ENCODE measurements around the gene BRPF3.
A peak's percentile ranks its signal among the peaks of the same experiment; 100 is the strongest.

BRPF3 gene

DNA sequence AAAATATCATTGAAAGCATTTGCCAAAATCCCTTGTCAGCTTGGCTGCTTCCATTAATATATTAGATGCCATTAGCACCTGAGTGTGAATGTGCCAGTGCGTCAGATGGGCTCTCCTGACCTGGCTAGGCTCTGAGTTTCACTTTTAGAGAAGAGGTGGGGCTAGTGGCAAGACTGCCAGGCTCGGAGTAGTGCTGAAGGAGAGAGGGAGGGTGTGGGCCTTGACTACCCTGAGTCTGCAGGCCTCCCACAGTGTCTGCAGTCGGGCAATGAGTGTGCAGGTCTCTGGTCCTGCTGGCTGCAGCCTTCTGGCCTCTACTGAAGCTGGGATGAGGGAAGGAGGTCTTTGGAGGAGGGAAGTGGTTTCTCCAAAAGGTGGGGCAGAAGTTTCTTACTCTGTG is 38.8 kb downstream of the BRPF3 start:
- TF ChIP-seq, protein P1, sequence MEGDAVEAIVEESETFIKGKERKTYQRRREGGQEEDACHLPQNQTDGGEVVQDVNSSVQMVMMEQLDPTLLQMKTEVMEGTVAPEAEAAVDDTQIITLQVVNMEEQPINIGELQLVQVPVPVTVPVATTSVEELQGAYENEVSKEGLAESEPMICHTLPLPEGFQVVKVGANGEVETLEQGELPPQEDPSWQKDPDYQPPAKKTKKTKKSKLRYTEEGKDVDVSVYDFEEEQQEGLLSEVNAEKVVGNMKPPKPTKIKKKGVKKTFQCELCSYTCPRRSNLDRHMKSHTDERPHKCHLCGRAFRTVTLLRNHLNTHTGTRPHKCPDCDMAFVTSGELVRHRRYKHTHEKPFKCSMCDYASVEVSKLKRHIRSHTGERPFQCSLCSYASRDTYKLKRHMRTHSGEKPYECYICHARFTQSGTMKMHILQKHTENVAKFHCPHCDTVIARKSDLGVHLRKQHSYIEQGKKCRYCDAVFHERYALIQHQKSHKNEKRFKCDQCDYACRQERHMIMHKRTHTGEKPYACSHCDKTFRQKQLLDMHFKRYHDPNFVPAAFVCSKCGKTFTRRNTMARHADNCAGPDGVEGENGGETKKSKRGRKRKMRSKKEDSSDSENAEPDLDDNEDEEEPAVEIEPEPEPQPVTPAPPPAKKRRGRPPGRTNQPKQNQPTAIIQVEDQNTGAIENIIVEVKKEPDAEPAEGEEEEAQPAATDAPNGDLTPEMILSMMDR (IDR thresholded peaks at IDR 0.05; ENCODE audit: low read depth, low read length, missing control alignments) = no peak
- H3K4me3 ChIP-seq (ENCODE audit: low read depth, low read length) = no peak overlapping the region
- no peak for DNase-seq (ENCODE audit: low read depth)

DNA sequence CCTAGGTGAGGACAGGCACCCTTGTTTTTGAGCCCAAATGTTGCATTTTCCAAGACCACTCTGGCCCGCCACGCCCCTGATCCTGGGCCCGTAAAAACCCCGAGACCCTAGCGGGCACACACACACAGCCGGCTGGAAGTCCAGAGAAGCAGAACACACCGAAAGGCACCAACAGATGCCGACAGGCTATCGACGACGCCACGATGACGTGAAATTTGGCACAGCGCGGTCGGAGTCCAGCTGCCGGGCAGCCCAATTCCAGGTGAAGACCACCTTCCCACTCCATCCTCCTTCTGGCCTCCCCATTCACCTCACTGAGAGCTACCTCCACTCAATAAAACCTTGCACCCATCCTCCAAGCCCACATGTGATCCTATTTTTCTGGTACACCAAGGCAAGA is 39.3 kb downstream of the BRPF3 start:
- no peak for DNase-seq (ENCODE audit: low read depth)
- H3K4me3 ChIP-seq (ENCODE audit: low read depth, low read length) = no peak overlapping the region
- TF ChIP-seq, protein P1 (IDR thresholded peaks at IDR 0.05; ENCODE audit: low read depth, low read length, missing control alignments) = no peak

GRCh38 chr6:36239774-36240173 is 43.2 kb downstream of the BRPF3 start:
- no peak for DNase-seq (ENCODE audit: low read depth)
- no peak overlapping the region for H3K4me3 ChIP-seq (ENCODE audit: low read depth, low read length)
- TF ChIP-seq, protein P1 (IDR thresholded peaks at IDR 0.05; ENCODE audit: low read depth, low read length, missing control alignments) = no peak

- no peak overlapping the region for H3K4me3 ChIP-seq (ENCODE audit: low read depth, low read length)
- DNase-seq (ENCODE audit: low read depth) = peak; percentile 56
- TF ChIP-seq, protein P1 (IDR thresholded peaks at IDR 0.05; ENCODE audit: low read depth, low read length, missing control alignments) = no peak
These were observed 45.2 kb downstream of the BRPF3 start for GRCh38 chr6:36241728-36242127.

- no peak for DNase-seq (ENCODE audit: low read depth)
- H3K4me3 ChIP-seq (ENCODE audit: low read depth, low read length) = no peak overlapping the region
- TF ChIP-seq, protein P1 (IDR thresholded peaks at IDR 0.05; ENCODE audit: low read depth, low read length, missing control alignments) = no peak
These were observed 45.6 kb downstream of the BRPF3 start for GRCh38 chr6:36242161-36242560.

- no peak for DNase-seq (ENCODE audit: low read depth)
- TF ChIP-seq, protein P1 (IDR thresholded peaks at IDR 0.05; ENCODE audit: low read depth, low read length, missing control alignments) = no peak
- H3K4me3 ChIP-seq (ENCODE audit: low read depth, low read length) = no peak overlapping the region
These were observed 46.1 kb downstream of the BRPF3 start for GRCh38 chr6:36242626-36243025.

DNA sequence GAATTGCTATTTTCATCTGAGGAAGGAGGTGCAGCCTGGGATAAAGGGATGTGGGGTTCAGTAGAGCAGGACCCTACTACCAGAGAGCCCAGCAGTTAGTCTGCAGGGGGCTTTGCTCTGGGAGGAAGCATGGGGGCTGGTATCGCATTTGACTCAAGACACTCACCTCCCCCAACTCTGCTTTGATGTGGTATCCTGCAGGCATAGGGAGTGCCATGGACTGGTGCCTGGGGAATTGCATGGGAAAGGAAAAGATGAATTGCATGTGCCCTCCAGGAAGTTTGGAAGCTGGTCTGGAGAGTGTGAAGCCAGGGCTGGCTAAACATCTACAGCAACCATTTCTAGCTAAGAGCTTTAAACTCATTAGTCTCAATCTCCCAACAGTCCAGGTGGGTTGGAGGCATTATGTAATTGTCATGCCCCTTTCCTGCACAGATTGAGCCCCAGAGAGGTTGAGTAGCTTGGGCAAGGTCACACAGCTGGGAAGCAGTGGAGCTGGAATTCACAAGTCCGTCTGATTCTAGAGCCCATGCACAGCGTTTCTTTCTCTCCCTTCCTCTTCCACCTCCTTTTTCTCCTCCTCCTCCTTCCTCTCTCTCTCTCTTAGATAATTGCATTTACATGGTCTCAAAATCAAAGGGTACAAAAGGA is 47.1 kb downstream of the BRPF3 start:
- no peak for DNase-seq (ENCODE audit: low read depth)
- TF ChIP-seq, protein P1 (IDR thresholded peaks at IDR 0.05; ENCODE audit: low read depth, low read length, missing control alignments) = no peak
- no peak overlapping the region for H3K4me3 ChIP-seq (ENCODE audit: low read depth, low read length)
